GM19351 (cell line): ENCODE data around the gene AFF1.
"Not testable (repeated sequence)": the region's sequence is repeated elsewhere in the genome, so short reads cannot be mapped to it uniquely, and the experiment has no call there.

ENCODE experiments used
- ATAC-seq: cut with Tn5 transposase; IDR thresholded peaks from one replicate; pipeline ENCODE4 v1.9.1; 2021; ENCODE audit warnings: mild to moderate bottlenecking, moderate library complexity; ENCODE audit not compliant: unreplicated experiment

The AFF1 gene

DNA sequence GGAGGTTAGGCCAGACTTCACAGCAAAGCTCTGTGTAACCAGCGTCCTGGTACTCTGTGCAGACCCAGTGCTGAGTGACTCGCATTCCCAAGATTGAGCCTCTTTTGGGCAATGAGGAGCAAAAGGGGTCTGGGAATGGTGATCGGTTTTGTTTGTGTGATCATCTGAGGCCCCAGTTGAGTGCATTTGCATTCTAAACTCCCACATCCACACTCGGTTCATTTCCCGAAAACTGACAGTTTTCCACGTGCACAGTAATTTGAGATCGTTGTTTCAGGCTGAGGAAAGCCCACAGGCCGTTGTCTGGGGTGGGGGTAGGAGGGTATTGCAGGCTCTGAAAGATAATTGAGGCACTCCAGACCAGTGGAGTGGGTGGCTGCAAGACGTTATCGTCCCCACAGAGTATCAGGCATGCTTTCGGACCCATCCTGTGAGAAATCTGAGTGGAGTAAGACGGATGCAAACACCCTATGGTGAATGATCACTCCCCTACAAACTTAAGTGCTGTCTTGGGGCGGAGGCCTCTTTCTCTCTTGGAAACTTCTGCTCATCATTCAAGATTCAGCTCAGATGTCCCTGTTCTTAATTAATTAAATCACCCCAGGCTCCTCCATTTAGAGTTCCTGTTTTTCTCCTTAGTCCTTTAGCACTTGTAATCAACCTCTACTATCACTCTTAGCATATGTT lies 96.1 kb downstream of the AFF1 start:
- no peak for ATAC-seq

DNA sequence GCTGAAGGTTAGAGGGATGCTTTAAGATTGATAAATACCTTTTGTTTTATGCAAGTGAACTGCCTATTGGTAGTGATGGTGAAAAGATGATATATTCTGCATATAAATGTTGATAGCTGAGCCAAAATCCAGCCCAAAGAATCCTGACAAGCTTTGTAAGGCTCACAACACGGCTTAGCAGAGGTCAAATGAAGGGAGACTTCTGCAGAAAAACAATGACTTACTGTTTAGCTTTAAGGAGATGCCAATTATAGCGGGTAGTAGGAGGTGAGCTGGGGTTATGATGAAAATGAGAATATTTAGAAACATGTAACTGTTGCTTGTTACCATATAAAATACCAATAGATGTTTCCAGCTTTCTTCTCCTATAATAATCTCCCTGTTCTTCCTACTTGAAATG lies 97.1 kb downstream of the AFF1 start:
- ATAC-seq: no peak

DNA sequence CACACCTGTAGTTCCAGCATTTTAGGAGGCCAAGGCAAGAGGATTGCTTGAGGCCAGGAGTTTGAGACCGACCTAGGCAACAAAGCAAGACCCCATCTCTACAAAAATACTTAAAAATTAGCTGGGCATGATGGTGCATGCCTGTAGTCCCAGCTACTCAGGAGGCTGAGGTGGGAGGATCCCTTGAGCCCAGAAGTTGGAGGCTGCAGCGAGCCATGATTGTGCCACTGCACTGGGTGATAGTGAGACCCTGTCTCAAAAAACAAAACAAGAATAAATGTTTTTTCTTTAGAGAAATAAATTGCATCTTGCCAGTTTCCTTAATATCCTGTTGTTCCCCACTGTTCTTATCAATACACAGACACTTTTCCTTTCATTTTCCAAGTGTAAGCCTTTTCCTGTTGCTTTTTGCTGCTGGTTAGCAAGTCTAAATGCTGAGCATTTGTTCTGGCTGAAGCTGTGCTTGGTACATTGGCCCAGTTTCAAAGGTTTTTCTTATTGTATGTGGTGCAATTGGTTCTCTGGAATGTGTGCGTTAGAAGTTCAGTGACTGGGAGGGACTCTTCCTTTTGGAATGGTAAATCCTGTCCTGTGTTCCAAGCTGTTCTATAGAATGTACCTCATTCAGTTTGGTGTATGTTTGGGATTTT lies 98.2 kb downstream of the AFF1 start:
- ATAC-seq: no peak

DNA sequence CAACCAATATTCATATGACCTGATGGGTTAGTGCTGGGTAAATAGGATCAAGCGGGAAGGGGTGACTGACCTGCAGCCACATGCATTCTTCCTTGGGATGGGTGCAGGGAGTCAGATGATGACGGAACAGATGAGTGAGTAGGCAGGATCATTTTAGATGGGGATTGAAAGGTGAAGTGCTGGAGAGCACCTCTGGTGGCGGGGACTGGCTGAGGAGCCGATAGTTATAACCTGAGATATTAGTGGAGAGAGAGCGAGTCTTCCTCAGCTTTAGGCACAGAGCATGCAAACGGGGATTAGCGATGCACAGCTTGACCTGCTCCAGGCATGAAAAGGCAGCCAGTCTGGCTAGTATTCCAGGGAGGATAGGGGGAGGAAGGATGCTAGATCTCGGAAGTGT lies 99.1 kb downstream of the AFF1 start:
- no peak for ATAC-seq

DNA sequence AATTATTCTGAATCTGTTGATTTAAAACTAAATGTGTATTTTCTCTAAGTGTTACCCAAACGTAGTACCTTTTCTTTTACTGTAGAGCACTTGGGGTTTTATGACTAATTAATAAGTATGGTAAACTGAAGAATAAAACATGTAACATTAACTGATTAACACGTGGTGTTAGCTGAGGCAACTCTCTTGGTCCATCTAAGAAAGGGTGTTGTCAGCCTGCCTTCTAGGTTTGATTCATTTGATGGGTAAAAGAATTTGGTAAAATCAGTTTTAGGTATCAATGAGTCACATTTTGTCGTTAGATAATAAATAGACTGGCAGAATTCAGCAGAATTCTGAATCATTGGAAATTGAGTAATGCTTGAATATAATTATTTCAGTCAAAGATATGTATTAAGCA lies 99.7 kb downstream of the AFF1 start:
- ATAC-seq: no peak

DNA sequence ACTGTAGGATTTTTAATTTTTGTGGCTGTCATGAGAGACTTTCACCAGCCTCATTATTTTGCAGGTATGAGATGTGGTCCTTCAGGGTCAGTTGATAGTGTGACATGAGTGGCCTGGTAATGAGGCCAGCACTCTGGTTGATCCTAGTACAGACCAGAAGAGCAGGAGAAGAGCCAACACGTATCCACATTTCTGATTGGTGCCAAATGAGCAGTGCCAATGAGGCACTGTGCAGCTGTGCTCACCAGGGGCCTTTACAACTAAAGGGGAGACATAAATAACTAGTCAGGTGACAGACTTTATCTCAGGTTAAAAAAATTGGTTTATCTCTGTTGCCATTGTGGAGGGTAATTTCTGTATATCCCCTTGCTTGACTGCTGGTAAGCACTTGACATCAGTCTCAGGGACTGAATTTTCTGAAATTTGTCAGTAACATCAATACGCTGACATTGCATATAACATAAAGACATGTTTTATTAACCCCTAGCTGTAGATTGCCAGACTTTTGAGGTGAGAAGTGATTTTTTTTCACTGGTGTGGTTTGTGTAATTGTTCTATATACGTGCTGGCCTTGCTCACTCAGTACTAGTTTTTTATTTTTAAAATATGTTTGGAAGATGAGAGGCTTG lies 101.2 kb downstream of the AFF1 start:
- ATAC-seq: no peak

DNA sequence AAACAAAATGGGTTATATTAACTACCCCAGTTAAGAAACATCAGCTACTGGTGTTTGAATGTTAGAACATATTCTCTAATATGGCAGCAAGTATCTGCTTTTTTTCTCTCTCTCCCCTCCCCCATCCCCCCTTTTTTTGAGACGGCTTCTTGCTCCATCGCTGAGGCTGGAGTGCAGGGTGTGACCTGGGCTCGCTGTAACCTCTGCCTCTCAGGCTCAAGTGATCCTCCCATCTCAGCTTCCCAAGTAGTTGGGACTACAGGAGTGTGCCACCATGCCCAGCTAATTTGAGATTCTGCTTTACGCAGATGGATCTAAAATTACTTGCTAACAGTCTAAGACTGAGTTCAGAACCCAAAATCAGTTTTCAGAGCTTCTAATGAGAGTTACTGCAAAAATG lies 101.9 kb downstream of the AFF1 start:
- no peak for ATAC-seq

DNA sequence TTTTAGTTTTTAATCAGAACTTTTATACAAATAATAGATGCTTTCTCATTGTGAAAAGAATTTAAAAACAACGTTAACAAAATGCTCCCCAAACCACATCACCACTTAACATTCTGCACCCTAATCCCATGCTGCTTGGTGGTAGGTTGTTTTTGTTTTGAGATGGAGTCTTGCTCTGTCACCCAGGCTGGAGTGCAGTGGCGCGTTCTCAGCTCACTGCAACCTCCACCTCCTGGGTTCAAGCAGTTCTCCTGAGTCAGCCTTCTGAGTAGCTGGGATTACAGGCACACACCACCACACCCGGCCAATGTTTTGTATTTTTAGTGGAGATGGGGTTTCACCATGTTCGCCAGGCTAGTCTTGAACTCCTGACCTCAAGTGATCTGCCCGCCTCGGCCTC lies 102.4 kb downstream of the AFF1 start:
- not testable (repeated sequence) for ATAC-seq

DNA sequence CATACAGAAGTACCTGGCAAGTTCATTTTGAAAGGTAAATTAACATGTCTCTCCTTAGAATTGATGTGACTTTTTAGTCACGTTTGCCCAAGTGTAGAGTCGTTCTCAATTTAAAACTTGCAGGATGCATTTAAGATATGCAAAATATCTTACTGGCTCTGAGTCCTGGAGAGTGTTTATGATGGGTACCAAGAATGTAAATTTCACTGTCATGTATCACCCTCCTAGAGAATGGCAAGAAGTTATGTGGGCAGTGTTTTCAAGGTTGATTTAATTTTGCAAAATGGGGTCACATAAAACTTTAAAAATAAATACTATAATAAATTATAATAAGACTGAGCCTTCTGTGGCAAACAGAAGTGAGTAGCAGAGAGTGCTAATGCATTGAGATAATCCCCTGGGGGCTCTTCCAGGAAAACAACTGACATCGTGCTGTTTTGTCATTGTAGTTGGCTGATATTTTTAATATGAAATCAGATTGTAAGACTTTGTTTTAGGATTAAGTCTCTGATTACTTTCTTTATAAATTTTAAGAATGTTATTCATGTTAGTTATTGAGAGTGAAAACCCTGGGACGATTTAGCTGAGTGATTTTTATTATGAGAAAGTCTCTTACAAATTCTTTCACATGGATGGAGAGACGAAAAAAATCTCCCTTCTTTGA lies 103.0 kb downstream of the AFF1 start:
- no peak for ATAC-seq

DNA sequence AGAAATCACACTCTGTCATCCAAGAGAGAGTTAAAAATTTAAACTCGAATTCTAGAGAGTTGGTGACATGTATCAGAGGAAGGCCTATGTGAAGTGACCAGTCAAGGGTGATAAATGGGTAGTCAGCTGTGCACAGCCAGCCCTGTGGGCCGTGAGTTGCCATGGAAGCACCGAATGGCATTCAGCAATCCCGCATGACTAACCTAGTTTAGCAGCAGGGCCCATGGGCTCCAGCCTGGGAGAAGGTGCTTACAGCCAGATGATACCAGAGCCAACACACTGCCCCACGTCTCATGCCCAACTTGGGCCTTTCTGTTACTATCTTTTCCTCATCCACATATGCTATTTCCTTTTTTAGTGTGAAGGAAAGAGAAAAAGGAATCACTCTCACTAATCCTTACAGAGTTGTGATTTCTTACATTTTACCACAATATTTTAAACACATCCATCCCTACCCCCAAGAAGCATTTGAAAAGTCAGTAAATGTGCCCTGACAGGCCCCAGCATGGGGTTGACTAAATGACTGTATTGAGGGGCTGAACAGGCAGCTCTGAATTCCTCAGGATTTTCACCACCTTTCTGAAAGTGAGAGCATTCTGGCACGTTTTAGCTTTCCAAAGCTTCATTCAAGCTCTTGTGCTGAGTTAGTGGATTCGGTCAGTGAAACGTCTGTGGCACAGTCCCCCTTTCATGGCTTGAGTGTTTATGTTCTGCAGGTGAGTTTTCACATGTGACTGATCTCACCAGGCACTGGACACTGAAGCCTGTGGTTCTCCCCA lies 104.2 kb downstream of the AFF1 start:
- peak; percentile 45 for ATAC-seq

DNA sequence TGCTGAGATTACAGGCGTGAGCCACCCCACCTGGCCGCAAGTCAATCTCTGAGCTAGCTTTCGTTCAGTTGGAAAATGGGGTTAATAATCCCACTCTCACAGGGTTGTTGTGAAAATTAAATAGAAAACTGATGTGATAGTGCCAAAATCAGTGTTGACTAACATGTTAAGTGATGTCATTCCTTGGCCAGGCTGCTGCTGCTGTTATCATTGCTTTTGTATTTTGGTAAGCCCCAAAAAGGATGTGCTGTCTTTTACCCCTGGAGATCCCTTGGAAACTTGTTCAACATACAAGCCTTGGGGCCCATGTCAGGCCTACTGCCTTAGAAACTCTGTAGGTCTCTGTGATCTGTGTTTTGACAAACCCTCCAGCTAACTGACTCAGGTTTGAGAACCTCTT lies 106.3 kb downstream of the AFF1 start:
- ATAC-seq: no peak

DNA sequence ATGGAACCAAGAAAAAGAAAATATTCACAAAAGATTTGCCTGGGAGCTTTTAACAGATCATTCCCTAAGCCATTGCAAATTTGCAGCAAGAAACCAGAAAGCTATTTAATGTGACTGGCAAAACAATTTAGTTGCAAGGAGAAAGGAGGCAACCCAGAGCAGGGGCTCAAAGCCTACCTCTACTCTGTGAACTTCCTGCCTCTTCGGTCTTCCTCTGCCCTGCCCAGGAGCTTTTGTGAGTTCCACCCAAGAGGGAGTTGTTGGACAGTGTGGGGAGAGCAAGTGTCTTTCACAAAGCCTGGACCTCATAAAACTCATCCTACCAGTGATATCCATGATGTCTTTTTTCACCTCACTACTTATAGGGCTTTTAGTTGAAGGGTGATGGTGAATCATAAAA lies 107.4 kb downstream of the AFF1 start:
- no peak for ATAC-seq

DNA sequence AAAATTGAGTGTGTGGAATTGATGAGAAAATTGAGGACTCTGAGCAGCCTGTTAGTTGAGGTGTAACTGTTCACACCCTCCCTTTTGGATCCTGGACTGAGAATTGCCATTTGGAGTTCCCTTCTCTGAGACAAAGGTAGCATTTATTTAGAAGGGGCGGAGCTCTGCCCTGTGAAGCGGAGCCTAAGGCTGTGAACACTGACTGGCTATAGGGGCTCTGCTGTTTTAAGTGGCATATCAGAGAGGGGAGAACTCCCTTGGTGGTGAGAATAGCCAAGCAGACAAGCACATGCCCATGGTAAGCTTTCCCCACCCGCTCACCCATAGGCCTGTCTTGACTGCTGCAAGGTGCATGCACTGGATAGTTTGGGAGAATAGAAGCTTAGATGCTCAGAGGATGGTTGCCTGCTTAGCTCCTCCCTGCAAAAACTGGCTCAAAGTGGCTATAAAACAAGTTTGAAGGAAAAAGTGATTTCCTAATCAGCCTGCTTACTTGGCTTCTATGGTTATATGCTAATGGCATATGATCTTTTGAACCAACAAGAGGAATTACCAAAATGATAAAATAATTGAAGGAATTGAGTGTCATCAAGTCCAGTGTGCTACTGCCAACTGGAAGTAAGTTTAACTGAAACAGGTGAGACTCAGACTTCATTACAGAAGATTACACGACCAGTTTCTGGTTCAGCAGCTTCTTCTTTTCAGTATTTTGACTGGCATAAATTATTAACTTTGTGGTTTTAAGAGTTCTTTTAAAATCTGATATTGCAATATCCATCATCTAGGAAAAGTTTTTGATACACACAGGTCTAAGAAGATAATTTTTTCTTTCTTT lies 108.4 kb downstream of the AFF1 start:
- ATAC-seq: no peak

DNA sequence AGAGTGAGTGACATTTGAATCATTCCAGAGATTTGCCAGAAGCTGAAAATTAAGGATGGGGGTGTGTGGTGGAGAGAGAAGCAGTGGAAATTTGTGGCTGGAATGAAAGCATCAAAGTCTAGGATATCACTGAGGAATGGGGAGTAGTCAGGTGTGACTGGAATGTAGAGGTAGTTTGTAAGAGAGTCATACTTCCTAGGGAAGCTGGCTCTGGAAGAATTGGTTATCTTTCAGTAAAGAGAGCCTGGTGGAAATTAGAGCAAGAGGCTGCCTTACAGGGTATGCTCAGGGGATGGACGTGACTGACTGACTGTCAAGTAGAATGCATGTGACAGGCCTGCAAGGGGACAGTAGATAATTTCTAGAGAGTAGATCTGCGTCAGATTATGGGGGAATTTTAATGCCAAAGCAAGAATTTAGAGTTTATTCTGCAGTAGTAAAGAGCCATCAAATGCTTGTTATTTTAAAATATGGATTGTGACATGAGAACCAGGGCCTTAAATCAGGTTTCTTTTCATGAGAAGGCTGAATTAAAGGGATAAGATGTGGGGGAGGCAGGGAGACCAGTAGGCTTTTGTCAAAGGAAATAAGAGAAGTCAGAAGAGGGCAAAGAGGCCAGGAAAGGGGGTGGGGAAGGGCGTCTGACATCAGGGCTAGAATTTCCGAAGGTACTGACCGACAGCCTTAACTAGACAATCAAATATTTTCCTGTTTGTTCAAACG lies 109.9 kb downstream of the AFF1 start:
- no peak for ATAC-seq

DNA sequence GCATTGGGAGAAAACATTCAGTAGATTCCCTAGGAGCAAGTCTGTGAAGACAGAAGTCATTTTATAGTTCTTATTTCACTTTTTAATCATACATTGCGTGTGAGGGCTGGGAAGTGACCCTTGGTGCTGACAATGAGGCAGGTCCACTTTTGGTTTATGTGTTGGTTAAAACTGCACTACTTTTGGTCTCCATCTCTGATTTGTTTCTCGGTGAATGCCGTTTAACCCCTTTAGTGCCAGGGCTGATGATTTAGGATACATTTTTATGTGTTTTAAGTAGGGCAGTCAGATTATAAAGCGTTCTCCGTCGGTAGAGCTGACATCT lies 110.4 kb downstream of the AFF1 start:
- ATAC-seq: no peak

DNA sequence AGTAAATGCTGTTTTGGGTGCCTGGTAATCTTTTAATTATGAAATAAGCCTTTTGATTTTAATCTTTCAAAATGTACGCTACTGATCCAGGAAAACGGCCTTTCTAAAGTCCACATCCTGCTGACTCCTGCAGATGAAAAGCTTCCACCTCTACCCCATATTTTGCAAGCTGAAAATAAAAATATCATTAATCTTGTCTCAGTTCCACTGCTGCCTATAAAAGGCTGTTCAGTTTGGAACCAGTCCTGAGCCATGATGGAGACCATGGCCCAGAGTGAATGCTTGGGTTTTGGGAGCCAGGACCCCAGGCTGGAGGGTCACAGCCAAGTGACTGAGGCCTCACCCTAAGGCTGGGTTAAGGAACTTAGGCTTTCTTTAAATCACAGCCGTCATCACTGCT lies 110.8 kb downstream of the AFF1 start:
- no peak for ATAC-seq

DNA sequence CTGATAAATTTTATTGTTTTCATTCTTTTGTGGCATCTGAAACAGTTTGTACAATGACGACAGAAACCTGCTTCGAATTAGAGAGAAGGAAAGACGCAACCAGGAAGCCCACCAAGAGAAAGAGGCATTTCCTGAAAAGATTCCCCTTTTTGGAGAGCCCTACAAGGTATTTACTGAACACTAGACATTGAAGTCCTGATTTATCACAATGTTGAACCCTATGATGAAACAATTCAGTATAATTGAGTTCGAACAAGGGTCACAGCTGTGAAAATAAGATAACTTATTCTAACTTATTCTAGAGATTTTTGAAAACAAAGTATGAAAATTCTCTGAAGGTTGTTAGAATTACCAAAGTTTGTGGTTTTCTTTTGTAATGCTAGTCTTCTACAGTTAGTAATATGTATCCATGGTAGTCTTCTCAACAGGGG lies 111.3 kb downstream of the AFF1 start:
- ATAC-seq: no peak

DNA sequence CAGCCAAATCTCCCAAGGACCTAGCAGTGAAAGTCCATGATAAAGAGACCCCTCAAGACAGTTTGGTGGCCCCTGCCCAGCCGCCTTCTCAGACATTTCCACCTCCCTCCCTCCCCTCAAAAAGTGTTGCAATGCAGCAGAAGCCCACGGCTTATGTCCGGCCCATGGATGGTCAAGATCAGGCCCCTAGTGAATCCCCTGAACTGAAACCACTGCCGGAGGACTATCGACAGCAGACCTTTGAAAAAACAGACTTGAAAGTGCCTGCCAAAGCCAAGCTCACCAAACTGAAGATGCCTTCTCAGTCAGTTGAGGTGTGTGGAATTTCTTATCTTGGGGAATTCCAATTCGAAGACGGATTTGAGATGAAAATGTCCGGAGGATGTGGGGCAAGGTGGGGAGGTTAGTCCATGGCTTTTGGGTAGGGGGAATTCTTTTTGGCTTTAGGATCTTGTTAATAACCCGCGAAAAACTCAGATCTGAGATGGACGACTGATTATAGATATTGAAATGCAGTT lies 112.5 kb downstream of the AFF1 start:
- no peak for ATAC-seq

DNA sequence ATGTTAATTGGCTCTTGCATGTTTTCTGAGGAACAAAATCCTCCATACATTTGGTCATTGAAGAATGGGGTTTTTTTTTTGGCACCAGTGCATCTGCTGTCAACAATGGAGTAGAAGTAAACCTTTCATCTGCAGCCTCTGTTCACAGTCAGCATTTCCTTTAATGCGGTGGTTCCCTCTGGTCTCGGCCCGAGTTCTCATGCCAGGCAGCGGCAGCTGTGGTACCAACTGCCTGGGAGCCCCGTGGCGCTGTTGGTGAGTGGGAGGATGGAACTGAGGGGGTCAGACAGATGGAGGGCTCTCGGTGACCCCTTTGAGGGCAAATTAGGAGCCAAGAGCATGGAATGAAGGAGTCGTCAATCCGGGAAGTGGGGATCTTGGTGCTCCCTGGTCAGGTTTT lies 114.7 kb downstream of the AFF1 start:
- no peak for ATAC-seq

DNA sequence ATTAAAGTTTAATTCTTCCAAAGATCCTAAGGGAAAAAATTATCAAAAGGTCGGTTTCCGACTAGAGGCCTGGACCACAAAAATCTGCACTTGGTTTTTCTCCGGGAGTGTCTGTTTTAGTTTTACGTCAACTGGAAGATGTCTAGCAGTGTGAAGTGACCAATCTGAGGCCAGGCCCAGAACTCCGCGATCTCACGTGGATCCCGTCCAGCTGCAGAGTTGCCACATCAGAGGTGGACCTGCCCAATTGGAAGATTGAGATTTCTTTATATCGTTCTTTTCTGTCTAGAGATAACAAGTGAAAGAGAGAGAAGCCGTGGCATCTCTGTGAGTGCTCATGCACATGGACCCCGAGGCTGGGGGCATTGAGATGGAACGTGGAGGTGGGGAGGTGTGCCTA lies 115.8 kb downstream of the AFF1 start:
- no peak for ATAC-seq
